GM12865 (cell line): ENCODE data around the gene RBM33.

ENCODE experiments used
- DNase-seq: peaks from one replicate; pipeline ENCODE4 v3.0.0; 2010; ENCODE audit warnings: low read depth
- H3K4me3 ChIP-seq: 2 replicates; pipeline ENCODE4 v1.5.1; 2011; ENCODE audit warnings: mild to moderate bottlenecking, low read depth, low read length, control low read depth
- CTCF ChIP-seq: IDR thresholded peaks from 2 replicates; pipeline ENCODE4 v1.5.1; 2011; ENCODE audit warnings: low read length, control low read depth, low read depth, inconsistent platforms; ENCODE audit not compliant: insufficient read depth; ENCODE audit errors: missing control alignments

The RBM33 gene

DNA sequence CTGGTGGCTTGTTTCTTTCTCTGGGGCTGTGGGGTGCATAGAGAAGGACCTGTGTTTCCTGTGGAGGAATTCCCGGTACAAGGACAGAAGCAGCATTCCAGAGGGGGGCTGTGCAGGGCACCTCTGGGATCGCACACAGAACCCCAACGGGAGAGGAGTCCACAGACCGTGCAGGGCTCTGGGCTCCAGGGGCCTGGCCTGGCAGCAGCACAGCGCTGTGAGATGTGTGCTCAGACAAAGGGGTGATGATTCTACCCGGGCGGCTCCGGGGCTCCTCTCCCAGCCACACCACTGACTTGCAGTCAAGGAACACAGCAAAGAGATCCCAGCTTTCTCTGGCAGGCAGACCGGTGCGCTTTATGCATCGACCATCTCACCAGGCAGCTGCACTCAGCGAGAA, 174.7 kb downstream of the RBM33 start:
- no peak for TF ChIP-seq CTCF
- no peak for DNase-seq
- no peak overlapping the region for H3K4me3 ChIP-seq

- no peak for TF ChIP-seq CTCF
- DNase-seq, result no peak
- no peak overlapping the region for H3K4me3 ChIP-seq
These were observed 175.8 kb downstream of the RBM33 start for GRCh38 chr7:155820246-155820645.

GRCh38 chr7:155820788-155821187, 176.3 kb downstream of the RBM33 start:
- TF ChIP-seq CTCF, result no peak
- no peak for DNase-seq
- H3K4me3 ChIP-seq, result no peak overlapping the region

DNA sequence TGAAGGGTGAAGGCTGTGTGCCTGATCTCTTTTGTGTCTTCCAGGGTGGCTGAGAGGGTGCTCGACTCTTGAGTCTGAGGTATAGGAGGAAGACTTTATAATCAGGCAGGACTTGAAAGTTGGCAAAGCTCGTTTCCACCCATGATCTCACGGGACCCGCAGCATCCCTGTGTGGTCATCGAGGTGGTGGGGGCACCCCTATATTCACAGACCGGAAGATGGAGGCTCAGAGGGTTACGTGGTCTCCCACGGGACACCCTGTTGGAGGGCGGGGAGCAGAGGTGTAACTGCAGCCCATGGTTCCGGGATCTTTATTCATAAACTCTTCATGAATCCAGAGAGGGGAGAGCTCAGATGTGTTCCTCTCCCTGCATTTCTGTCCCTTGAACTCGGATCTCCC, 177.4 kb downstream of the RBM33 start:
- DNase-seq, result no peak
- no peak for TF ChIP-seq CTCF
- H3K4me3 ChIP-seq, result no peak overlapping the region

DNA sequence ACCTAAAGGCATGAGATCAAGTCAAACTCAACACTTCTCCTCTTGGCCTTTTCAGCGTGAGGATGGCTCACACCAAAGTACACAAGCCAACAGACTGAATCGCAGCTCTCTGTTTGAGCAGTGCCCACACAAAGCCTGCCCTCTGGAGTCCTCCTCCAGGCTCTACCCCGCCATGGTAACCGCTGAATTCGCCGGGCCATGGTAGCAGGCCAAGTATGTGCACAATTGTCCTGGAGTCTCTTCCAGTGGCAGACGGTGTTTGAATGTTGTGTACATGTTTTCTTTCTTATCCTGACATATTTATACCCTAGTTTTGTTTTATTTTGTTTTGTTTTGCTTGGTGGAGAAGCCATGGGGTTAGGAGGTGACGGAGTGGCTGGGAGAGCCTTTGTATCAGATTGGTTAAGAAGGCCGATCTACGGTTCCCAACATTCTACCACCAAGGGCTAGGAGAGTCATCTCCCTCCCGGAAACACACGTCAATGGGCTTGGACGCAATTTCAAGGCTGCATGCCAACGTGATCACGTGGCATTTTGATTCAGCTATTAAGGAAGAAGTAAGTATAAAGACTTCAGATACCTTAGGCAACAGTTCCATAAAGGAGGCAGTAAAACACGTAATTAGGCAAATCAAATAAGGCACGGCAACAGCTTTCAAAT, 179.9 kb downstream of the RBM33 start:
- TF ChIP-seq CTCF, result no peak
- DNase-seq, result no peak
- no peak overlapping the region for H3K4me3 ChIP-seq

- no peak for DNase-seq
- no peak overlapping the region for H3K4me3 ChIP-seq
- no peak for TF ChIP-seq CTCF
These were observed 180.9 kb downstream of the RBM33 start for GRCh38 chr7:155825336-155825735.
